Muscle layer of duodenum (tissue), 2 donors: ENCODE measurements around the gene FGD2.

Experiments used
- H3K27ac ChIP-seq: one replicate; pipeline ENCODE4 v1.7.0; 2013; ENCODE audit warnings: mild to moderate bottlenecking, low read length
- H3K27me3 ChIP-seq: one replicate; pipeline ENCODE4 v1.7.0; 2013; ENCODE audit warnings: low read depth, mild to moderate bottlenecking, control low read depth, low read length
- H3K36me3 ChIP-seq, 2 donors: one replicate each; pipeline ENCODE4 v1.7.0; 2013; ENCODE audit warnings: low read length in 2 of 2, control low read depth in 1 of 2, mild to moderate bottlenecking in 1 of 2; ENCODE audit not compliant: insufficient read depth in 2 of 2, control insufficient read depth in 1 of 2
- H3K4me1 ChIP-seq, 2 donors: one replicate each; pipeline ENCODE4 v1.7.0; 2013; ENCODE audit warnings: low read length in 2 of 2, mild to moderate bottlenecking in 2 of 2, control low read depth in 1 of 2, moderate library complexity in 1 of 2; ENCODE audit not compliant: insufficient read depth in 2 of 2, control insufficient read depth in 1 of 2
- H3K4me3 ChIP-seq, 2 donors: one replicate each; pipeline ENCODE4 v1.7.0; 2013; ENCODE audit warnings: low read length in 2 of 2, low read depth in 1 of 2, mild to moderate bottlenecking in 1 of 2
- H3K9me3 ChIP-seq, 2 donors: one replicate each; pipeline ENCODE4 v1.7.0; 2013; ENCODE audit warnings: low read length in 2 of 2, control low read depth in 1 of 2, mild to moderate bottlenecking in 1 of 2; ENCODE audit not compliant: control insufficient read depth in 1 of 2
- donor health status: healthy.

Gene FGD2

DNA sequence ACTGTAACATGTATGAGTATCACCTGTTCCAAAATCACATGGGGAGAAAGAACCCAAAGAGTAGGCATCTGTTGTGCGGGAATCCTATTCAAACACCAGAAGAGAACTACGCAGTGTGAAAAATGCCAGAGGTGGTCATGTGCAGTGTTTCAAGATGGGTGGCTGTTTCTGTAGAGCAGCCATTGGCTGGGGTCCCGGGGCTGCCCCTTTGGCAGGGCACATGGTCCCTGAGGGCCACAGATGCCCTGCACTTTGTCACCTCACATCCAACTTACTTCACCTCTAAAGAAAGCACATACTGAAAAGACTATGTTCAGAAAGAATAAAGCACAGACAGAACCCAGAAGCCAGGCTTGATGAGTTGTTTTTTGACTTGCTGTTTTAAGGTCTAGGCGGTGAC, 31.8 kb upstream of the FGD2 start:
- Histone ChIP-seq H3K36me3 (peaks cover 92 to 99% of the 10 kb centered on the region in 2 donors), H3K9me3 (no peaks in the 10 kb centered on the region), H3K4me3 (no peak overlapping the region), H3K4me1 (no peaks in the 10 kb centered on the region), H3K27me3 (no peaks in the 10 kb centered on the region), H3K27ac (no peak overlapping the region)

DNA sequence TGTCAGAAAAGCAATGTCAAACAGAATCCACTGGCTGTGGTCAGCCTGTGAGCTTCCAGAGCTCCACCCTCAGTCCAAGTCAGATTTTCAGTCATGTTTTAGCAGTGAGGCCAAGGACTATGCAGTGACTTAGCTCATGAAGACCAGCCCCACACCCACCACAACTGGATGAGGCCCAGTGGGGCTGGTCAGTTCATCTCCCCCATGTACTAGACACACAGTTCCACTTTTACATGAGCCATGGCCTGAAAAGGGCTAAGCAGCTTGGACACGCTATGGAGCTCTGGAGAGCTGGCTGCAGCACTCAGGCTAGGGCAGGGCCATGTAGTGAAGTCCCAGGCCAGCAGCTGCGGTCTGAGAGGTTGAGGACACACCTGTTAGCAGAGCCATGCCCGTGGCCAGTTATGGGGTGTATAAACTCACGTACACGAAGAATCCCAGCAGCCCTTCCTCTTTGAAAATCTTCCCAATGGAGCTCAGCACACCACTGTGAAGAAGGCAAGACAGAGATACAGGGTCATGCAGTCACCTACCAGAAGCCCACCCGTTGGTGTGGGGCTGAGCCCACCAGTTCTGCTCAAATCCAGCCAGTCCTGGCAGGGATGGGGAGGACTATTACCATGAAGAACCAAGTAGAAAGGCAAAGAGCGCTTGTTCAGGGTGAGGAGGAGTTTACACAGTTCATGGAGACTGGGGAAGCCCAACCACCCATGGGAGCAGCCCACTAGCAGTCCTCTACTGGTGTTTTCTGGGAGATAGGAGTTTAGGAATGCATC, 30.0 kb upstream of the FGD2 start:
- H3K36me3 ChIP-seq: peaks cover 74 to 81% of the 10 kb centered on the region in 2 donors
- no peaks in the 10 kb centered on the region for H3K27me3 ChIP-seq
- no peak overlapping the region for H3K4me3 ChIP-seq
- H3K9me3 ChIP-seq: no peaks in the 10 kb centered on the region
- H3K4me1 ChIP-seq: peaks cover 0 to 16% of the 10 kb centered on the region in 2 donors
- no peak overlapping the region for H3K27ac ChIP-seq

DNA sequence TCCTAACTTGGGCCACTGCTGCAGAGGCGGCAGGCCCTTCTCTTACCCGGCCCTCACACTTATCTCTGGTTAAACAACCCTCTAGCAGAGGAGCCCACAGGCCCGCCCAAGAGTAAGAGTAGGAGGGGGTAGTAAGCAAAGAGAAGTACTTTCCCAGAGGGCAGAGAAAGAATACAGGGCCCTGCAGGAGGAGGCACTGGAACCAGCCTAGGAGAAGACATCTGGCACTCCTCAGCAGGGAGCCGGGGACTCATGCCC, 29.5 kb upstream of the FGD2 start:
- peaks cover 69 to 76% of the 10 kb centered on the region in 2 donors for H3K36me3 ChIP-seq

DNA sequence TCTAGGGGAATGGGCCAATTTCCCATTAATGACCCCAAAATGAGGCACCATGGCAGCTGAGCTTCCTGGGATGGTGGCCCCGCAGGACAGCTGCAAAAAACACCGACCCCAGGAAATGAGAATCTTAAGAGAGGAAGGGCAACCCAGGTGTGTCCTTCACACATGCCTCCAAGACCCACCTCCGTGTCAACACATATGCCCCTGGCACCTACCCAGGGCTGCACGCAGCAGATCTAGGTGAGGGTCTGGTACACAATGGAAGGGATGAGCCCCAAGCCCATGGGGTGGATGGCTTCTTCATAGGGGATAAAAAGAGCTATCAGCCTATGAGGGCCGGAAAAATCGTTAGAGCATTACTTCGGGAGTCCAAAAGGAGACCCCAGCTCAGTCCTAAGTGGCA, 28.9 kb upstream of the FGD2 start:
- H3K27me3 ChIP-seq: no peaks in the 10 kb centered on the region
- no peaks in the 10 kb centered on the region for H3K9me3 ChIP-seq
- peaks cover 63 to 70% of the 10 kb centered on the region in 2 donors for H3K36me3 ChIP-seq
- no peak overlapping the region for H3K4me3 ChIP-seq
- no peak overlapping the region for H3K27ac ChIP-seq
- H3K4me1 ChIP-seq: peaks cover 0 to 27% of the 10 kb centered on the region in 2 donors

More for the DNA sequence above, 29.5 kb upstream of the FGD2 start:
- no peak overlapping the region for H3K27ac ChIP-seq
- peaks cover 0 to 22% of the 10 kb centered on the region in 2 donors for H3K4me1 ChIP-seq
- no peaks in the 10 kb centered on the region for H3K27me3 ChIP-seq
- no peaks in the 10 kb centered on the region for H3K9me3 ChIP-seq
- no peak overlapping the region for H3K4me3 ChIP-seq

DNA sequence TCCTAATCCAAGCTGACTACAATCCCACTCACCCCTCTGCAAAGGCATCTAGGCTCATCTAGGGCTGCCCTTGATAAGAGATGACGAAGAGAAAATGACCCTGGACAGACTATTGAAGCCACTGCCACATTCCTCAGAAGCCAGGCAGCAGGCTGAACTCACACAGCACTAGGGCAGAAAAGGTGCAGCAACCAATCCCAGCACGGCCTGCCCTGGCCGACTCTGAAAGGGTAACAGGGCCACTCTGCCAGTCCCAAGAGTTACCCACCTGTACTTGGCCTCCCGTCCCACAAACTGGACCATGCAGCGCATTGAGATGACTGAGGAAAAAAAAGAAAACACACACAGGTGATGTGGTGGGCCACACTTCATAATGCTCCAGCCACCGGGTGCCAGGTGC, 28.5 kb upstream of the FGD2 start:
- H3K4me1 ChIP-seq: peaks cover 0 to 30% of the 10 kb centered on the region in 2 donors
- H3K27me3 ChIP-seq: no peaks in the 10 kb centered on the region
- peaks cover 61 to 66% of the 10 kb centered on the region in 2 donors for H3K36me3 ChIP-seq
- H3K9me3 ChIP-seq: no peaks in the 10 kb centered on the region
- H3K4me3 ChIP-seq: no peak overlapping the region
- no peak overlapping the region for H3K27ac ChIP-seq

DNA sequence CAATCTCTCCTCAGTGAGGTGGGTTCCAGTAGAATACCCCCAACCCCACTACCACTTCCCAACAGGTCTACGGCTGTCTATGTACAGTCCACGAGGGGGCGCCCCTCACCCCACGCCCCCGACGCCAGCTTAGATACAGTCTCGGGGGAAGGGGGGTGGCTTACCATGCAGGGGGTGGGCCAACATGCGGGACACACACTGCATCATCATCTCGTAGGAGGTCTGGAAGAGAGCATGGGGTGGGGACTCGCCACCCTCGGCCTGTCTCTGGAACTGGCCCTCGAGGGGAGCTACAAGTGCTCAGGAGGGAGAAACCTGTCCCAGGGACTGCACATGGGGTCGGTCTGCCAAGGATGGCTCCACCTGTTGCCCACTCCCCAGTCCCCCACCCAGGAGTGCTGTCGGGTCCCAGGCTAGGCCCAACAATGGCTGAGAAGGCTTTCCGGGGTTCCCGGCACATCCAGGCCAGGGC, 27.9 kb upstream of the FGD2 start:
- Histone ChIP-seq H3K27me3 (no peaks in the 10 kb centered on the region), H3K4me1 (peaks cover 0 to 31% of the 10 kb centered on the region in 2 donors), H3K27ac (no peak overlapping the region), H3K36me3 (peaks cover 56 to 60% of the 10 kb centered on the region in 2 donors), H3K9me3 (no peaks in the 10 kb centered on the region), H3K4me3 (no peak overlapping the region)

DNA sequence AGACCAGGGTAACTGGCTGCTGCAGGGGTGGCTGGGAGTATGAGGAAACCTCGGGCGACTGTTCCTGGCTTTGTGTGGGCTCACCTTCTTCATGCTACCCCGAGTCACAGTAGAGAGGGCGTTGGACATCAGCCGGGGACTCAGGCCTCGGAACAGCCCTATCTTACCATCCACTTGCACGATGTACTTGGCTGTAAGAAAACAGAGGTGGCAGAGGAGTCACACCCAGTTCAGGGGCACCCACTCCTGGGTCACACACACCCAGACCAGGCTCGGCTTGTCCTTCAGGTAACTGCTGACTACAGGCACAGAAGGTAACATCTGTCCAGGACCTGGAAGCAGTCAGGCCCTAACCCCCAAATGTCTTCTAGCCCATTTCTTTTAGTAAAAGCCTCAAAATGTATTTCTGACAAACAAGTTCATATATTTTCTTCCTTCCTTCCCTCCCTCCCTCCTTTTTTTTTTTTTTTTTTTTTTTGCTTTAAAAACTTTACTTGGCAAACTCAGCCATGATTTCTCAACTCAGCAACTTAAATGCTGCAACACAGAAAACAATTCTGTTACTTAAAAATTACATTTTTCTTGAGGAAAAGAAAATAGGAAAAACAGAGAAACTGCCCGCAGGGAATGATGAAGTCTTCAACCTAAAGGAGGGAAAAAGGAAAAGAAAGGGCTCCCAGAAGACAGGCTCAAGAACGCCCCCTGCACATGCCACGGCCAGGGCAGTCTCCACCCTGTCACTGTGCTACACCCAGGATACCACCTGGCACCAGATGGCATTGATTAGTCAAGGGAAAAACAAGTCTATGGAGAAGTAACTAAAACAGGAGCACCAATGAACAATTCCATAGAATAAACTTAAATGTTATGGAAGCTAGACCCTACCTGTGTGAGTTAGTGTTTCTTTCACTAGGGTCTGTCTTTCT, 26.8 kb upstream of the FGD2 start:
- Histone ChIP-seq H3K4me1 (peaks cover 8 to 43% of the 10 kb centered on the region in 2 donors), H3K27me3 (no peaks in the 10 kb centered on the region), H3K9me3 (no peaks in the 10 kb centered on the region), H3K27ac (no peak overlapping the region), H3K36me3 (peaks cover 45 to 49% of the 10 kb centered on the region in 2 donors), H3K4me3 (no peak overlapping the region)

DNA sequence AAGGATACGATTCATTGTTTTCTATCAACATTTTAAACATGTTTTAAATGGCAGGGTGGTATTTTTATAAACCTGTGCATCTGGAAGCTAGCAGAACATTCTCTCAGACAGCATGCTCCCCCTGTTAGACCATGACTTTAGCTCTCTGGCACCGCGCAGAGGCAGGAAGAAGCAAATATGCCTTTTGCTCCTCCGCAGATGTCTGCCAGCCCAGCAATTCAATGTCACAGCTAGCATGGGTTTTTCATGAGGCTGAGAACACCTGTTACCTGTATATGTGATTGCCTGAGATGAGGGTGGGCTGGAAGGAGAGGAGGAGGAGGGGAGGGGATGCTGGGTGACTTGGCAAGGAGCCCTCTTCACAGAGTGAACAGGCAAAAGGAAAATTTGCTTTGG, 26.1 kb upstream of the FGD2 start:
- H3K4me3 ChIP-seq: no peak overlapping the region
- H3K36me3 ChIP-seq: peaks cover 41 to 43% of the 10 kb centered on the region in 2 donors
- H3K9me3 ChIP-seq: no peaks in the 10 kb centered on the region
- H3K4me1 ChIP-seq: peaks cover 14 to 50% of the 10 kb centered on the region in 2 donors
- H3K27me3 ChIP-seq: no peaks in the 10 kb centered on the region
- no peak overlapping the region for H3K27ac ChIP-seq

DNA sequence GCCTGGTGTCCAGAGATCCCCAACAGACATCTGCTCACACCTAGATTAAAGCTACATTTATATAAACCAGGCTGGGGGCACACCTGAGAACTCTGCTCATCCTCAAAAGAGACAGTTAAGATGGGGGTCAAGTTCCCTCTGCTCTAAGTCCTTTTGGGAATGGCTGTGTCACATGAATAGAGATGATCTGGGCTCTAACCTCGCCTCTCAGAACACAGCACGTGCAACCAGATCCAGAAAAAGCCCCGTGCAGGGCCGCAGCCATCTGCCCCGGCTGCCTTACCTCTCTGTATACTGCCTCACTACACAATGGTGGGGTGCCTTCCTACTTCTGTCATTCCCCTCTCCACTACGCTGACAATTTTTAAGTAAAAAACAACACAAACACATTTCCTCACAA, 25.3 kb upstream of the FGD2 start:
- Histone ChIP-seq H3K36me3 (peaks cover 33 to 35% of the 10 kb centered on the region in 2 donors), H3K4me1 (peaks cover 18 to 55% of the 10 kb centered on the region in 2 donors), H3K27ac (no peak overlapping the region), H3K4me3 (no peak overlapping the region), H3K27me3 (no peaks in the 10 kb centered on the region), H3K9me3 (no peaks in the 10 kb centered on the region)

DNA sequence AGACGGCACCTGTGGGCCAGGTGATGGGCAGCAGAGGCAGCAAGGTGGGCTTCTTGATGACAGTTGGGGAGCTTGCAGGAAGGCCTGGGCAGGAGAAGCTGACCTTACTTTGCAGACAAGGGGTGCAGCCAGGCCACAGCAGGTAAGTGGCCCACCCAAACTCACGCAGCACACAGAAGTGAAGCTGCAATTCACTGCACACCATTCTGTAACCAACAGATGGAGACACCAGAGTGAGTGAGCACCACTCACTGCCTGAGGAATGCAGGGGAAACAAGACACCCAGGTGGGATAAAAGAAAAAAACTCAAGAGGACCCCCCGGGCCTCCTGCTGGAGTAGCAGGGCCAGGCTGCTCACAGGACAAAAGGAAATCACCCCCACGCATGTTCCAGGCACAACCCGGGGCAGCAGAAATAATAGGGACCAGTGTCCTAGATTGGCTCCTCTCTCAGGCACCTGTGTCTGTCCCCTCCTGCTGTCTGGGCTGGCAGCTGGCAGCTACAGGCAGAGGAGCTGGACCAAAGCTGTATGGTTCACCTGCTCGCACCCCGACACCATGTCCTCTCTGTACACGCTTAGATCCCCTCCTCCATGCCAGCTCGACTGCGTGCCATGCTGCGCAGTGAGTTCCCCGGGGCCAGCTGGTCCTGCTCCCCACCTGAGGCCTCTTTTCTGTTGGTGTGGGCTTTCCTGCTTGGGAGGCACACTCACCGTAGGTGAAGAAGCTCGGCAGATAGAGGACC, 24.4 kb upstream of the FGD2 start:
- H3K27ac ChIP-seq: no peak overlapping the region
- no peak overlapping the region for H3K4me3 ChIP-seq
- H3K4me1 ChIP-seq: peaks cover 18 to 55% of the 10 kb centered on the region in 2 donors
- H3K36me3 ChIP-seq: peaks cover 24 to 26% of the 10 kb centered on the region in 2 donors
- H3K9me3 ChIP-seq: no peaks in the 10 kb centered on the region
- no peaks in the 10 kb centered on the region for H3K27me3 ChIP-seq

DNA sequence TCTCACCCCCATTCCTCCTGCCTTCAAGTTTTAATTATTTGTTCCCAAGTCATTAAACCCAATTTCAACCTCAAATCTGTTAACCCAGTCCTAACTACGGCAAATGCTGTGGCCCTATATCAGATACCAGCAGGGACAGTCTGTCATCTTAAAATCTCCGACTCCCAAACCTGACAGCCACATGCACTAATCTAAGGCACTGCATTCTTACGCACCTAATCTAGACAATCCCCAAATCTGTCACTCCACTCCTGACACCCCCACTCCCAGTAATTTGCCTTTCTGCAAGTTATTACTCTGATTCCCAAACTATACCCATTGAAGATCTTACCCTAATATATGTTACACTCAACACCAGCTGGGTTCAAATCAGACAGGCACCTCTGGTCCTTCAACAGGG, 21.9 kb upstream of the FGD2 start:
- peaks cover 1 to 3% of the 10 kb centered on the region in 2 donors for H3K36me3 ChIP-seq
- H3K27ac ChIP-seq: no peak overlapping the region
- H3K27me3 ChIP-seq: no peaks in the 10 kb centered on the region
- peak overlapping the region in 1 of 2 donors; percentile 93 for H3K4me3 ChIP-seq
- H3K4me1 ChIP-seq: peaks cover 24 to 63% of the 10 kb centered on the region in 2 donors
- H3K9me3 ChIP-seq: no peaks in the 10 kb centered on the region
